GM23338 (cell line): ENCODE results near the gene PTMA. TPM values are rescaled to one million over a fixed set of nuclear protein-coding genes. Genes with fewer than 3 reads are reported as not detected.

Experiments
- ATAC-seq: fragments of 200-7000 bp; cut with Tn5 transposase; 3 replicates; pipeline ENCODE4 v1.9.1; 2020
- DNase-seq: peaks from one replicate; pipeline ENCODE4 v3.0.0-alpha.2; 2015; ENCODE audit warnings: low spot score
- H2AFZ ChIP-seq: fragments of 200-600 bp; sonication (generic); 2 replicates; pipeline ENCODE4 v1.8.0; 2016; ENCODE audit warnings: antibody characterized with exemption, mild to moderate bottlenecking, moderate library complexity
- H3F3A ChIP-seq: fragments of 200-600 bp; sonication (generic); replicated peaks from 2 replicates; pipeline ENCODE4 v1.8.0; 2017; ENCODE audit warnings: antibody characterized with exemption, mixed run types, low read depth
- H3K27ac ChIP-seq: fragments of 200-600 bp; sonication (generic); 2 replicates; pipeline ENCODE4 v1.6.1; 2016; ENCODE audit warnings: low read depth
- H3K27me3 ChIP-seq: fragments of 200-600 bp; sonication (generic); 2 replicates; pipeline ENCODE4 v1.8.0; 2016; ENCODE audit warnings: mild to moderate bottlenecking, mixed run types, moderate library complexity; ENCODE audit not compliant: insufficient read depth
- H3K36me3 ChIP-seq: fragments of 200-600 bp; sonication (generic); 2 replicates; pipeline ENCODE4 v1.8.0; 2016; ENCODE audit warnings: mild to moderate bottlenecking; ENCODE audit not compliant: insufficient read depth
- H3K4me1 ChIP-seq: fragments of 200-600 bp; sonication (generic); 2 replicates; pipeline ENCODE4 v1.8.0; 2016; ENCODE audit warnings: mild to moderate bottlenecking, moderate library complexity; ENCODE audit not compliant: insufficient read depth
- H3K4me2 ChIP-seq: fragments of 200-600 bp; sonication (generic); 2 replicates; pipeline ENCODE4 v1.7.1; 2017; ENCODE audit warnings: mixed run types
- H3K4me3 ChIP-seq: fragments of 200-600 bp; sonication (generic); 2 replicates; pipeline ENCODE4 v1.6.1; 2016; ENCODE audit warnings: mixed run types
- H3K79me2 ChIP-seq: fragments of 200-600 bp; sonication (generic); replicated peaks from 2 replicates; pipeline ENCODE4 v1.8.0; 2017; ENCODE audit warnings: mild to moderate bottlenecking; ENCODE audit not compliant: insufficient read depth
- H3K9me2 ChIP-seq: fragments of 200-600 bp; sonication (generic); 2 replicates; pipeline ENCODE4 v1.8.0; 2017; ENCODE audit not compliant: insufficient read depth
- H4K20me1 ChIP-seq: fragments of 200-600 bp; sonication (generic); replicated peaks from 2 replicates; pipeline ENCODE4 v1.8.0; 2017; ENCODE audit warnings: mild to moderate bottlenecking; ENCODE audit not compliant: insufficient read depth
- H3K27ac Mint-ChIP-seq: 2 replicates; pipeline ENCODE4 v1.8.0; 2020; ENCODE audit warnings: inconsistent platforms, mild to moderate bottlenecking, moderate library complexity, mixed read lengths
- H3K27me3 Mint-ChIP-seq: 3 replicates; pipeline ENCODE4 v1.8.0; 2022; ENCODE audit warnings: low read depth, mild to moderate bottlenecking, moderate library complexity, mixed read lengths, inconsistent platforms; ENCODE audit not compliant: insufficient read depth, poor library complexity
- H3K36me3 Mint-ChIP-seq: 3 replicates; pipeline ENCODE4 v1.8.0; 2021; ENCODE audit warnings: low read depth, mild to moderate bottlenecking, inconsistent platforms, moderate library complexity, mixed read lengths
- H3K4me1 Mint-ChIP-seq: 3 replicates; pipeline ENCODE4 v1.8.0; 2020; ENCODE audit warnings: mild to moderate bottlenecking, inconsistent platforms, mixed read lengths
- H3K4me3 Mint-ChIP-seq: 3 replicates; pipeline ENCODE4 v1.8.0; 2021; ENCODE audit warnings: moderate library complexity, mild to moderate bottlenecking, inconsistent platforms, mixed read lengths
- H3K9me3 Mint-ChIP-seq: 3 replicates; pipeline ENCODE4 v1.8.0; 2020; ENCODE audit warnings: moderate library complexity, mild to moderate bottlenecking, inconsistent platforms, mixed read lengths
- EZH2 ChIP-seq: fragments of 200-600 bp; sonication (generic); IDR thresholded peaks from one replicate; pipeline ENCODE4 v1.8.0; 2017; ENCODE audit warnings: antibody characterized with exemption, mild to moderate bottlenecking, low read depth; ENCODE audit not compliant: unreplicated experiment
- POLR2AphosphoS5 ChIP-seq: IDR thresholded peaks from 2 replicates; pipeline ENCODE4 v1.6.1; 2016; ENCODE audit warnings: antibody characterized with exemption, low read depth
- ZNF462 ChIP-seq: fragments of 250-450 bp; sonication (Bioruptor Pico); IDR thresholded peaks from 2 replicates; pipeline ENCODE4 v1.5.0; 2020; ENCODE audit warnings: mild to moderate bottlenecking, moderate library complexity
- polyA plus RNA-seq: library from polyadenylated mRNA; unstranded; fragments of >200 nt; fragmentation: Nextera tagmentation; extraction: Ambion mirVana; gene quantifications from 2 replicates; pipeline ENCODE4 v1.2.1, GENCODE V29; 2016
- total RNA-seq: library from RNA; depleted of rRNA; stranded (reverse); fragments of >200 nt; shearing (Covaris generic); gene quantifications from 2 replicates; pipeline ENCODE4 v1.2.3, GENCODE V29; 2014
- TF ChIP-seq, protein P1 (sequence below): IDR thresholded peaks from 2 replicates; pipeline ENCODE4 v1.6.1; 2016; ENCODE audit warnings: antibody characterized with exemption

The PTMA gene
- total and polyA plus RNA-seq, 2 experiments from 2014 or later: 1,861 to 8,990 TPM

DNA sequence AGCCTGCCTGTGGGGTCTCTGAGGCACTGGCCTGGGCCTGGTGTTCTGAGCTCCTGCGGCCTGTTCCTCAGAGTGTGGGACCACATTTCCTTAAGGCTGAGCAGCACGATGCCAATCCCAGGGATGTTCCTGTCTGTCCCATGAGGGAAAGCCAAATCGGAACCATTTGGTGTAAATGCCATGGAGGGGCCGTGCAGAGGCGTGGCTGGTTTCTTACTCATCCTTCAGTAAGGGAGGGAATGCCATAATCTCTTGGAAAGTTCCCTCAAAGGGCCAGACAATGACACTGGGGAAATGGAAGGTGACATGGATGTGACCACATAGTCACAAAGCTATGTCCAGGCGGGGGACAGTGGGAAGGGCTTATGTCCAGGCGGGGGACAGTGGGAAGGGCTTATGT lies 14.4 kb upstream of the PTMA start (continued):
- TF ChIP-seq ZNF462 (CRISPR knock-in tag): no peak
- TF ChIP-seq, protein P1, sequence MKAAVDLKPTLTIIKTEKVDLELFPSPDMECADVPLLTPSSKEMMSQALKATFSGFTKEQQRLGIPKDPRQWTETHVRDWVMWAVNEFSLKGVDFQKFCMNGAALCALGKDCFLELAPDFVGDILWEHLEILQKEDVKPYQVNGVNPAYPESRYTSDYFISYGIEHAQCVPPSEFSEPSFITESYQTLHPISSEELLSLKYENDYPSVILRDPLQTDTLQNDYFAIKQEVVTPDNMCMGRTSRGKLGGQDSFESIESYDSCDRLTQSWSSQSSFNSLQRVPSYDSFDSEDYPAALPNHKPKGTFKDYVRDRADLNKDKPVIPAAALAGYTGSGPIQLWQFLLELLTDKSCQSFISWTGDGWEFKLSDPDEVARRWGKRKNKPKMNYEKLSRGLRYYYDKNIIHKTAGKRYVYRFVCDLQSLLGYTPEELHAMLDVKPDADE: no peak
- TF ChIP-seq EZH2: no peak

DNA sequence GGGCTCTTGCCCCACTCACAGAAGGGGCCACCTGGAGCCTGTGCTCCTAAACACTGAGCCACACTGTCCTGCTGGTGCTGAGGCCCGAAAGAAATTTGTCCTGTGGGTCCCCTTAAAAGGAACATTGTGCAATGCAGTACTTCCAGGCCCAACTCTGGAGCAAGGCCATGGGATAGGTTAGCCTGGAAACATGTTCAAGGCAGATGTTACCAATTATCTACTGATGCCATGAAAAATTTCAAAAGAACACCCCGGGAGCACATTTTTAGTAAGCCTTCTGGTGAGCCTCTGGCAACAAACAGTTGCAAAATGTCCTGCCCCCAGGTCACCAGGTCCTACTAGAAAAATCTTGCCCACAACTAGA lies 12.3 kb upstream of the PTMA start:
- H3K27ac ChIP-seq: no peak overlapping the region
- H3K4me2 ChIP-seq: no peak overlapping the region
- H3K36me3 ChIP-seq: no peaks in the 10 kb centered on the region
- no peaks in the 10 kb centered on the region for H3K79me2 ChIP-seq
- no peak for TF ChIP-seq POLR2AphosphoS5
- H3K4me1 ChIP-seq: no peaks in the 10 kb centered on the region
- no peaks in the 10 kb centered on the region for H3K27me3 ChIP-seq
- ATAC-seq (no peak), DNase-seq (no peak)
- H3K9me2 ChIP-seq: no peaks in the 10 kb centered on the region
- H3K27me3 Mint-ChIP-seq: peaks cover 9% of the 10 kb centered on the region
- peaks cover 10% of the 10 kb centered on the region; the same call in 1 of the 2 replicates for H3F3A ChIP-seq
- no peaks in the 10 kb centered on the region for H3K9me3 Mint-ChIP-seq
- no peak overlapping the region for H3K27ac Mint-ChIP-seq
- no peak overlapping the region for H2AFZ ChIP-seq
- no peak overlapping the region for H3K4me3 ChIP-seq
- H4K20me1 ChIP-seq: no peaks in the 10 kb centered on the region
- no peak overlapping the region for H3K4me3 Mint-ChIP-seq
- peaks cover 3% of the 10 kb centered on the region for H3K4me1 Mint-ChIP-seq
- no peaks in the 10 kb centered on the region for H3K36me3 Mint-ChIP-seq
